Eye (tissue), 1 donor: ENCODE results near the gene DCUN1D2.

Experiments
- DNase-seq: peaks from one replicate; pipeline ENCODE4 v3.0.0-alpha.2; 2015

DCUN1D2 gene

GRCh38 chr13:113420833-113421600 lies 69.5 kb downstream of the DCUN1D2 start:
- no peak for DNase-seq

- no peak for DNase-seq
Observed at GRCh38 chr13:113420232-113420631, 70.3 kb downstream of the DCUN1D2 start.

GRCh38 chr13:113419531-113420193 lies 70.8 kb downstream of the DCUN1D2 start:
- DNase-seq = no peak

DNA sequence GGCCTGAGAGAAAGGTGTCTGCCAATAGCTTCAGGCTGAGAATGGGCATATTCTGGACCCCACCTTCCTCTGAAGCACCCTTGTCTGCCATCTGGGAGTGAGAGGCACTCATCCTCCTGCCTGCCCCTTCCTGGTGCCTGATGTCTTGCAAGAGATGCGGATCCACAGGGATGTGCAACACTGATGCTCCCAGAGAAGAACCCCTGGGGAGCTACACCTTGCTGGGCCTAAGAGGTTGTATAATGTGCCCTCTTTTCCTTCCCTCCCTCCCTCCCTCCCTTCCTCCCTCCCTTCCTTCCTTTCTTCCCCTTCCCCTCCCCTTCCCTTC lies 71.8 kb downstream of the DCUN1D2 start:
- DNase-seq = no peak

DNA sequence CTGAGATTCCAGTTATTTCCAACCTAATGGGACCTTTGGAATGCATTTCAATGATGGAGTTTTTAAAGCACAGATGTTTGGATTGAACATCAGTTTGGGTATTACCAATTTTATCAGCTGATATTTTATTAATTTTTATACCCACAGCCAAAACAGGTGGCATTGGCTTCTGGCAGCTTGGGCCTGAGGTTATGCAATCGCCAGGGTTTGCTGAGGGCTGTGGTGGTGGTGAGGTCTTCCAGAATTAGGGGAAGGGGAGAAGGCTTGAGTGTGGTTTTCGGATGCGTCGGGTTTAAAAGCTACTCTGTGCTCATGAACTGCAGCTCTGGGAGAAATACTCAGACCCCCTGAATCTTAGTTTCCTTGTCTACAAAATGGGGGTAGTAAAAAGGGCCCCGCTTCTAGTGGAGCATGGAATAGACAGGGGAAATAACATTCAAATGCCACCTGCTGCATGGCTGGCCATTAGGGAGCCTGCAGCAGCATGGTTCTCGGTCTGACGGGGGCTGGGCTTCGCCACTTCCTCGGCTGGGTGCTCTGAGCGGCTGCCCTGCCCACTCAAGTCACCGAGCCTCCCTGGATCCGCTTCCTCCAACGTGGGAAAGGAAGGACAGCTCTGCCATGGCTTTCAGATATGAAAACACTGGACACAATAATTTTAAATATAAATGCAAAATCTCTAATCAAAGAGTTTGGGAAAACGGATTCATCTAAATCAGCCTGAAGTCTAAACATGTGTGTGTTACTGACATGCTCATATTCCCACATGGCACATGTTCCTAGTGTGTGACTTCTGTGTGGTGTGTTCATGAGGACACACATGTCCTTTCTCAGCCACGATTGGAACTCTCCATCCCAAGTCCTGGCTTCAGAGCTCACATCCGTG lies 72.4 kb downstream of the DCUN1D2 start:
- DNase-seq = no peak

DNA sequence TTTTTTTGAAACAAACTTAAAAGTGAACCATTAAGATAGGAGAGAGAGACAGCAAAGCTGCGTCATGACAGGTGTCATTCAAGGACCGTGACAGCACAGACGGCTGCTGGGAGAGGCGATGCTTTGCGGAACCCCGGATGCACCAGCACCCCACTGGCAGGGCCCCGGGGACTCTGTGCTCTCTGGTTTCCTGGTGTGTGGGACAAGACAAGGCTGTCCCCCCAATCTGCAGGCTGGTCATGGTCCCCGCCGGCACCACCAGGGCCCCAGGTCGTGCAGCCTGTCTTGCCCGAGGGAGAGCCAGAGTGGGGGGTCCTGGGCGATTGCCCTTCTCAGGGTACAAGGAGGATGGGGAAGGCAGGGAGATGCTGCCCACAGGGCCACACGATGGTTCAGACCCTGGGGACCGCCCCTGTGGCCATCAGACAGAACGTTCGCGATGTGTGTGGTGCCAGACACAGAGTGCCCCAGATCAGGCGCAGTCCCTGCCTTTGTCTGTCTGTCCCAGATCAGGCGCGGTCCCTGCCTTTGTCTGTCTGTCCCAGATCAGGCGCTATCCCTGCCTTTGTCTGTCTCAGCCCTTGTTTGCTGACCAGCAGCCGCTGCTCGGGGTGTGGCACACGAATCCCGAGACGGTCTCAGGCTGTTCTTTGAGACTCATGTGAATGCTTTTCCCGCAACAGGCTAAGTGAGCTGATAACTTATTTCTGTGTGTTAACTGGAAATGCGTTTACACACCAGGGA lies 73.3 kb downstream of the DCUN1D2 start:
- peak; percentile 33 for DNase-seq

DNA sequence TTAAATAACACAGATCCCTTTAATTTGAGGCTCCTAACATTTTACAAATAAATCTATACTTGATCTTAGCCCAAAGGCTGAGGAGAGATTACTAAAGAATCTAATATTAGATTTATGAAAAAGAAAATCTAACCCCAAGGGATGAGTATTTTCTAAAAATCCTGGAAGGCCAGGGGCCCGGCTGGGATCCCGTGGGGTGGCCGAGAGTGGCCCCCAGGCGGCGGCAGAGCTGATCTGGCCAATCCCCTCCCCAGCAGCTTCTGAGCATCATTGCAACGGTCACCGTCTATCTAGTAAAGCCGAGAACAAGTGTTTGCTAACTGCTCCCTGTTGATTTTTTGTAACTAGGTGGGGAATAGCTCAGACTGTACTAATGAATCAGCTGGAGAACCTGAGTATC lies 74.7 kb downstream of the DCUN1D2 start:
- no peak for DNase-seq

- DNase-seq = no peak
Observed at GRCh38 chr13:113415032-113415431, 75.5 kb downstream of the DCUN1D2 start.

DNA sequence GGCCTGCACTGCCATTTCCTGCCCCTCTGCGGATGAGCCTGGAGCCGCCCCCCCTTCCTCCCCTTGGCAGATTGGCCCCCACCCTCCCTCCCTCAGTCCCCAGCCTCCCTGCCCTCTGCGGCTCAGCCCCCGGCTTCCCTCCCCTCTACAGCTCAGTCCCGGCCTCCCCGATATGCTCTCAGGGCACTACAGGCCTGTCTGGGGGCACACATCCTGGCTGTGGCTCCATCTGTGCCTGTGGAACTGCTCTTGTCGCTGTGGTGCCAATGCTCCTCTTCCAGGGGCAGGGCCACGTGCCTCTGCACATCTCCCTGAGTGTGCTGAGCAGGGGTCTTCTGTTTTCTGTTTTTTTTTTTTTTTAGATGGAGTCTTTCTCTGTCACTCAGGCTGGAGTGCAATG lies 76.2 kb downstream of the DCUN1D2 start:
- no peak for DNase-seq

- no peak for DNase-seq
Observed at GRCh38 chr13:113413898-113414282, 76.6 kb downstream of the DCUN1D2 start.

DNA sequence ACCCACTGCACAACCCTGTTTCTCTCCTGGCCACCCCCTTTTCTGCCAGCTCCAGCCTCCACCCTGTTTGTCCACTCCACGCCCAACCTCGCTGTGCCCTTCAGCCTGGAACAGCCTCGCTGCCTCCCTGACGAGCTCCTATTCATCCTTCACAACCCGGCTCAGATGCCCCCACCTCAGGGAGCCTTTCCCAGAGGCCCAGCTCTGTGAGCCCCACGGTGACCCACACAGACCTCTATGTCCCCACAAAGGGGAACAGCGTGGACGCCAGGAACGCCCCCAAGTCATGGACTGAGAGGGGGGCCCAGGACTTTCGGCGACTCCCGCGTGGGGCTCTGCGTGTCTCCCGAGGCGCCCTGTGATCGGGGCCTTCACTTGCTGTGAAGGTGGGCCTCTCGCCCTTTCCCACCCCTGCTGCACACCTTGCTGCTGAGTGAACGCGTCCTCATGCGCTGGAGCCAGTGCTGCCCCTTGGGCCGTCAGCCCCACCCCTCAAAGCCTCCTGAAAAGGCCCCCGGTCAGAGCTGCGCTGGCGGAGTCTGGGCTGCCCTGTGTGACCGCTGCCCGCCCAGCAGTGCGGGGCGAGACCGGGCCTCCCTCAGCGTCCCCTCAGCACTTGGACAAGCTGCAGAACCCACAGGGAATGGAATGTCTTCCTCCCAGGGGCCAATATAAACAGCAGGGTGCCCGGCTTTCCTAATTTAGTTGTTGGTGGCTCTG lies 77.2 kb downstream of the DCUN1D2 start:
- no peak for DNase-seq

DNA sequence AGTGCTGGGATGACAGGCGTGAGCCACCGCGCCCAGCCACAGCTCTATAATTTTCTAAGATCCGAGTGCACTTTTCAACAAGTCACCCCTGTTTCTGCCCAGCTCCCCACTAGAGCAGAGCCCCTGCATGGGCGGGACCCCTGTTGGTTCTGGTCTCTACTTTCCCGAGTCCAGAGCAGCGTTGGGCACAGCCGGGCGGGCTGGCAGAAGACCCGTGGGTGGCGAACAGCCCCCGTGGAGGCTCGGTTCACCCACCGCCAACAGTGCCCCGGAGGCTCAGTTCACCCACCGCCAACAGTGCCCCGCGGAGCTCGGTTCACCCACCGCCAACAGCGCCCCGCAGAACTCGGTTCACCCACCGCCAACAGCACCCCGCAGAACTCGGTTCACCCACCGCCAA lies 78.1 kb downstream of the DCUN1D2 start:
- no peak for DNase-seq

DNA sequence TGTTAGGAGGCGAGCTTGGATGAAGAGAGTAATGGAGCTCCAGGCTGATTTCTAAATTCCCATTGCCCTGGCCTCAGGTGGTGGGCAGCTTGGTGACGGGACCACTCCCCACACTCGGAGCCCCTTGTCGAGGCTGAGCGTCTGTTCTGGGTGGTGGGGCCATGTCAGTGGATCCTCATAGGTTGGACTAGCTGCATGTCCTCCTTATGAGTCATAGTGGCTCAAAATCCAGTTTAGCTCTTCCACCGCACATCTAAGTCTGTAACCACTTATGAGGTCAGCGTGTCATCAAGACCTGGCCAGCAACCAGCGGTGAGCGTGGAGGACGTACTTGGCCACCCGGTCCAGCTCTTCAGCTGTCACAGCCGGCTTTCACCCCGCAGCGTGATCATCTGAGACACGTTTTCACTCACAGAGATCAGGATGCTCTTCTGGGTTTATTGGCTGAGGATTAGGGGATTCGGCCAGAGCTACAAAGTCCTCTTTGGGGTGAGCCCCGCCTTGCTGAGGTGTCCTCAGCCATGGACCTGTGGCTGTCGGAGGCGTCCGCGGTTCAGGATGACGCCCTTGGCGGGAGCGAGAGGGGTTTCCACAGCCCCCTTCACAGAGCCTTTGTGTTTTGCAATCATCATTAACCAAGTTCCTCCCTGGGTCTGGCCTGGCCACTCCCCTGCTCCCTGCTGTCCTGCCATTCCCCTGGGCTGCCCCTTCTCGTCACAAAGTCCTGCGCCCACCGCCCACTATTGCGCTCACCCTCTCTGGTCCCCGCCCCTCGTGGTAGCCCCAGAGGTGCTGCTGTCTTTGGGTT lies 79.1 kb downstream of the DCUN1D2 start:
- peak; percentile 26 for DNase-seq

GRCh38 chr13:113410472-113411201 lies 79.9 kb downstream of the DCUN1D2 start:
- peak; percentile 55 for DNase-seq

DNA sequence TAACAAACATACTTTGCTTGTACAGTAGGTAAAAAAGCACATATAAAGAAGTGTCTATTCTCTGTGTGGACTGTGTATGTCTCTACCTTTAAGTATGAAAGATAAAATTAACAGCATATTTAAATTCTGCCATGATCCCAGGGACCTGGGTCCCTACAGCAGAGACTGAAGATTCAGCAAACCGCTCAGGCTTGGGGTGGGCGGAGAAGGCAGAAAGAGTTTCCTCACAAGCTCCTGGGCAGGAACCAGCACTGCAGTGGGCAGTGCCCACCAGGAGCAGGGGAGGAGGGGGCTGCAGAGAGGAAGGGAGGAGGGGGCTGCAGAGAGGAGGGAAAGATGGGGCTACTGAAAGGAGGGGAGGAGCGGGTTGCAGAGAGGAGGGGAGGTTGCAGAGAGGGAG lies 81.9 kb downstream of the DCUN1D2 start:
- DNase-seq = no peak

GRCh38 chr13:113407531-113408393 lies 82.7 kb downstream of the DCUN1D2 start:
- no peak for DNase-seq

DNA sequence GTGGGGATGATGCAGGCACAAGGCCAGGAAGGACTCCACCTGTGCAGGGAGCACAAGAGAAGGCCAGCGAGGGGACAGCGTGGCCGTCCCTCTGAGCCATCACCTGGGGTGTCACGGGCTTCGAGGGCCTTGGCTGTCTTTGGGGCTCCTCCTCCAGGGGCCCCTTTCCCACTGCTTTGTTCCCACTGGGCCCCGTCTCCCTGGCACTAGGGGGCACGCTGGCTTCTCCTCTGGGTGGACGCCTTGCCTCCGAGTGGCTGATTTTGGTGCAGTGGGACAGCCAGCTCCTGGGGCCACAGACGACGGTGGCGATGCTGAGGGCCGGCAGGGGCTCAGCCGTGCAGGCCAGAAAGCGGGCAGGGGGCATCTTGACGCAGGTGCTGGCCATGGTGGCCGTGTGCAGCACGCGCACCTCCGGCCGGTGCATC lies 83.4 kb downstream of the DCUN1D2 start:
- DNase-seq = no peak

- DNase-seq = peak; percentile 9
Observed at GRCh38 chr13:113406321-113407102, 84.0 kb downstream of the DCUN1D2 start.
